ENCODE measurements around the gene GHRL. TPM values are rescaled to one million over a fixed set of nuclear protein-coding genes. Genes with fewer than 3 reads are reported as not detected.

The GHRL gene
- total RNA-seq, 1 donor from 2014 or later, result 0.35 TPM

- no peak for DNase-seq (ENCODE audit: low read depth, low spot score)
- H3K9me3 Mint-ChIP-seq, result no peaks in the 10 kb centered on the region
- H3K4me1 Mint-ChIP-seq, result peaks cover 5% of the 10 kb centered on the region
- no peak for TF ChIP-seq CTCF (conservative IDR thresholded peaks at IDR 0.05)
- H3K27ac Mint-ChIP-seq (ENCODE audit: unreplicated experiment), result no peak overlapping the region
- peaks cover 17% of the 10 kb centered on the region for H3K36me3 Mint-ChIP-seq (ENCODE audit: low read depth)
- no peak overlapping the region for H3K4me3 Mint-ChIP-seq
- H3K27me3 Mint-ChIP-seq (ENCODE audit: low read depth), result no peaks in the 10 kb centered on the region
Observed at GRCh38 chr3:10305331-10305902, 12.7 kb upstream of the GHRL start.

GRCh38 chr3:10304905-10305304 is 12.2 kb upstream of the GHRL start:
- Mint-ChIP-seq H3K27me3 (ENCODE audit: low read depth) (no peaks in the 10 kb centered on the region), H3K4me3 (no peak overlapping the region), H3K36me3 (ENCODE audit: low read depth) (peaks cover 17% of the 10 kb centered on the region), H3K9me3 (no peaks in the 10 kb centered on the region), H3K27ac (ENCODE audit: unreplicated experiment) (no peak overlapping the region), H3K4me1 (peaks cover 3% of the 10 kb centered on the region)
- TF ChIP-seq CTCF (conservative IDR thresholded peaks at IDR 0.05), result no peak
- no peak for DNase-seq (ENCODE audit: low read depth, low spot score)

GRCh38 chr3:10303785-10304184 is 11.0 kb upstream of the GHRL start:
- no peak for TF ChIP-seq CTCF (conservative IDR thresholded peaks at IDR 0.05)
- Mint-ChIP-seq H3K9me3 (no peaks in the 10 kb centered on the region), H3K27me3 (ENCODE audit: low read depth) (no peaks in the 10 kb centered on the region), H3K4me3 (no peak overlapping the region), H3K36me3 (ENCODE audit: low read depth) (peaks cover 27% of the 10 kb centered on the region), H3K27ac (ENCODE audit: unreplicated experiment) (no peak overlapping the region), H3K4me1 (no peaks in the 10 kb centered on the region)
- DNase-seq (ENCODE audit: low read depth, low spot score), result no peak

GRCh38 chr3:10303105-10303504 is 10.4 kb upstream of the GHRL start:
- peaks cover 26% of the 10 kb centered on the region for H3K36me3 Mint-ChIP-seq (ENCODE audit: low read depth)

GRCh38 chr3:10300087-10300486 is 7.3 kb upstream of the GHRL start:
- no peak for TF ChIP-seq CTCF (conservative IDR thresholded peaks at IDR 0.05)
- Mint-ChIP-seq H3K27me3 (ENCODE audit: low read depth) (no peaks in the 10 kb centered on the region), H3K4me1 (no peaks in the 10 kb centered on the region), H3K4me3 (no peak overlapping the region), H3K27ac (ENCODE audit: unreplicated experiment) (no peak overlapping the region), H3K9me3 (no peaks in the 10 kb centered on the region), H3K36me3 (ENCODE audit: low read depth) (peaks cover 25% of the 10 kb centered on the region)
- no peak for DNase-seq (ENCODE audit: low read depth, low spot score)

More at GRCh38 chr3:10303105-10303504, 10.4 kb upstream of the GHRL start:
- no peak overlapping the region for H3K4me3 Mint-ChIP-seq
- H3K27ac Mint-ChIP-seq (ENCODE audit: unreplicated experiment), result no peak overlapping the region
- H3K4me1 Mint-ChIP-seq, result no peaks in the 10 kb centered on the region
- no peaks in the 10 kb centered on the region for H3K27me3 Mint-ChIP-seq (ENCODE audit: low read depth)
- H3K9me3 Mint-ChIP-seq, result no peaks in the 10 kb centered on the region
- no peak for DNase-seq (ENCODE audit: low read depth, low spot score)
- TF ChIP-seq CTCF (conservative IDR thresholded peaks at IDR 0.05), result no peak
